ENCODE measurements around the gene SLC38A1.

DNA sequence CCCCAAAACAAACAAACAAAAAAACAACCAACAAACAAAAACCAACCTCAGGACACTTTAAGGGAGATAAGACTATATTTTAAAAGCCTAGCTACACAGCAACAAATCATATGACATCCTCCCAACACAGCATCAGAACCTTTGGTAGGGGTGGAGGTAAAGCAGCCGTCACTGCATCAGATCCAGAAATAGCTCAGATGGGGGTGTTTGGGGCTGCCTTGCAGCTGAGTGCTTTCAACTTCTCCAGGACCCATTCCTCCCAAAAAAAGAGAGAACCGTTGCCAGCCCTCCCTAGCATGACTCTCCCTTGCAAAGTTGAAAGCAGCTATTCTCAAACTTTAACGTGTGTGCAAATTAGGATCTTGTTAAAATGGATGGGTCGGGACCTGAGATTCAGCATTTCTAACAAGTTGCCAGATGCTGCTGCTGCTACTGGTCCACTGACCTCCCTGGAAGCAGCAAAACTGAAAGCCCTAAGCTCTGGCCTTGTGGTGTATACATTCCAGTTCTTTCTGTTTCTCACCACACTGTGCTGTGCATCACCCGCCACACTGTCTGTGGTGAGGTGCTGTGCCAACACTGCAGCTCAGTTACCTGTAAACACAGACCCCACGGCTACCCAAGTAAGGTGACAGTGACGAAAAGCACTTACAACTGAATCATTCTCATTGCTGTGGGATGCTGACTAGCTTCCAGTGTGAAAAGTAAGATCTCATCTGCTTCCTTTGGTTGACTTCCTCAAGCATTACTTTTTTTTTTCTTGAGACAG is 54.0 kb downstream of the SLC38A1 start:
- TF ChIP-seq, protein P1, sequence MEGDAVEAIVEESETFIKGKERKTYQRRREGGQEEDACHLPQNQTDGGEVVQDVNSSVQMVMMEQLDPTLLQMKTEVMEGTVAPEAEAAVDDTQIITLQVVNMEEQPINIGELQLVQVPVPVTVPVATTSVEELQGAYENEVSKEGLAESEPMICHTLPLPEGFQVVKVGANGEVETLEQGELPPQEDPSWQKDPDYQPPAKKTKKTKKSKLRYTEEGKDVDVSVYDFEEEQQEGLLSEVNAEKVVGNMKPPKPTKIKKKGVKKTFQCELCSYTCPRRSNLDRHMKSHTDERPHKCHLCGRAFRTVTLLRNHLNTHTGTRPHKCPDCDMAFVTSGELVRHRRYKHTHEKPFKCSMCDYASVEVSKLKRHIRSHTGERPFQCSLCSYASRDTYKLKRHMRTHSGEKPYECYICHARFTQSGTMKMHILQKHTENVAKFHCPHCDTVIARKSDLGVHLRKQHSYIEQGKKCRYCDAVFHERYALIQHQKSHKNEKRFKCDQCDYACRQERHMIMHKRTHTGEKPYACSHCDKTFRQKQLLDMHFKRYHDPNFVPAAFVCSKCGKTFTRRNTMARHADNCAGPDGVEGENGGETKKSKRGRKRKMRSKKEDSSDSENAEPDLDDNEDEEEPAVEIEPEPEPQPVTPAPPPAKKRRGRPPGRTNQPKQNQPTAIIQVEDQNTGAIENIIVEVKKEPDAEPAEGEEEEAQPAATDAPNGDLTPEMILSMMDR (IDR thresholded peaks at IDR 0.05), result no peak
- TF ChIP-seq, protein P2, sequence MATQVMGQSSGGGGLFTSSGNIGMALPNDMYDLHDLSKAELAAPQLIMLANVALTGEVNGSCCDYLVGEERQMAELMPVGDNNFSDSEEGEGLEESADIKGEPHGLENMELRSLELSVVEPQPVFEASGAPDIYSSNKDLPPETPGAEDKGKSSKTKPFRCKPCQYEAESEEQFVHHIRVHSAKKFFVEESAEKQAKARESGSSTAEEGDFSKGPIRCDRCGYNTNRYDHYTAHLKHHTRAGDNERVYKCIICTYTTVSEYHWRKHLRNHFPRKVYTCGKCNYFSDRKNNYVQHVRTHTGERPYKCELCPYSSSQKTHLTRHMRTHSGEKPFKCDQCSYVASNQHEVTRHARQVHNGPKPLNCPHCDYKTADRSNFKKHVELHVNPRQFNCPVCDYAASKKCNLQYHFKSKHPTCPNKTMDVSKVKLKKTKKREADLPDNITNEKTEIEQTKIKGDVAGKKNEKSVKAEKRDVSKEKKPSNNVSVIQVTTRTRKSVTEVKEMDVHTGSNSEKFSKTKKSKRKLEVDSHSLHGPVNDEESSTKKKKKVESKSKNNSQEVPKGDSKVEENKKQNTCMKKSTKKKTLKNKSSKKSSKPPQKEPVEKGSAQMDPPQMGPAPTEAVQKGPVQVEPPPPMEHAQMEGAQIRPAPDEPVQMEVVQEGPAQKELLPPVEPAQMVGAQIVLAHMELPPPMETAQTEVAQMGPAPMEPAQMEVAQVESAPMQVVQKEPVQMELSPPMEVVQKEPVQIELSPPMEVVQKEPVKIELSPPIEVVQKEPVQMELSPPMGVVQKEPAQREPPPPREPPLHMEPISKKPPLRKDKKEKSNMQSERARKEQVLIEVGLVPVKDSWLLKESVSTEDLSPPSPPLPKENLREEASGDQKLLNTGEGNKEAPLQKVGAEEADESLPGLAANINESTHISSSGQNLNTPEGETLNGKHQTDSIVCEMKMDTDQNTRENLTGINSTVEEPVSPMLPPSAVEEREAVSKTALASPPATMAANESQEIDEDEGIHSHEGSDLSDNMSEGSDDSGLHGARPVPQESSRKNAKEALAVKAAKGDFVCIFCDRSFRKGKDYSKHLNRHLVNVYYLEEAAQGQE (IDR thresholded peaks at IDR 0.05; ENCODE audit: low read depth, low read length), result no peak
- TF ChIP-seq, protein P3, sequence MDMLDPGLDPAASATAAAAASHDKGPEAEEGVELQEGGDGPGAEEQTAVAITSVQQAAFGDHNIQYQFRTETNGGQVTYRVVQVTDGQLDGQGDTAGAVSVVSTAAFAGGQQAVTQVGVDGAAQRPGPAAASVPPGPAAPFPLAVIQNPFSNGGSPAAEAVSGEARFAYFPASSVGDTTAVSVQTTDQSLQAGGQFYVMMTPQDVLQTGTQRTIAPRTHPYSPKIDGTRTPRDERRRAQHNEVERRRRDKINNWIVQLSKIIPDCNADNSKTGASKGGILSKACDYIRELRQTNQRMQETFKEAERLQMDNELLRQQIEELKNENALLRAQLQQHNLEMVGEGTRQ (IDR thresholded peaks at IDR 0.05; ENCODE audit: borderline replicate concordance, low read depth, low read length), result no peak
- no peak for TF ChIP-seq POLR2AphosphoS5 (IDR thresholded peaks at IDR 0.05; ENCODE audit: low read depth, low read length)
- no peak for TF ChIP-seq SMC3 (IDR thresholded peaks at IDR 0.05; ENCODE audit: low read depth, low read length)
- TF ChIP-seq EP300 (IDR thresholded peaks at IDR 0.05; ENCODE audit: borderline replicate concordance in 1 of 2, low read depth in 1 of 2, low read length in 1 of 2), result no peak
- TF ChIP-seq YY1 (IDR thresholded peaks at IDR 0.05; ENCODE audit: low read depth), result no peak
- no peak for TF ChIP-seq JUND (IDR thresholded peaks at IDR 0.05)
- no peak for TF ChIP-seq SIN3A (IDR thresholded peaks at IDR 0.05; ENCODE audit: borderline replicate concordance, low read depth, low read length)
- no peak for TF ChIP-seq EZH2phosphoT487 (IDR thresholded peaks at IDR 0.05; ENCODE audit: borderline replicate concordance, low read depth)
- no peak for TF ChIP-seq RAD21 (IDR thresholded peaks at IDR 0.05; ENCODE audit: low read length)
- TF ChIP-seq NFIC (IDR thresholded peaks at IDR 0.05; ENCODE audit: borderline replicate concordance), result no peak
- no peak for TF ChIP-seq MXI1 (IDR thresholded peaks at IDR 0.05; ENCODE audit: low read depth, low read length)
- TF ChIP-seq ELF1 (IDR thresholded peaks at IDR 0.05), result no peak

Data from SK-N-SH (cell line).